ENCODE data around the gene GYS1.

DNA sequence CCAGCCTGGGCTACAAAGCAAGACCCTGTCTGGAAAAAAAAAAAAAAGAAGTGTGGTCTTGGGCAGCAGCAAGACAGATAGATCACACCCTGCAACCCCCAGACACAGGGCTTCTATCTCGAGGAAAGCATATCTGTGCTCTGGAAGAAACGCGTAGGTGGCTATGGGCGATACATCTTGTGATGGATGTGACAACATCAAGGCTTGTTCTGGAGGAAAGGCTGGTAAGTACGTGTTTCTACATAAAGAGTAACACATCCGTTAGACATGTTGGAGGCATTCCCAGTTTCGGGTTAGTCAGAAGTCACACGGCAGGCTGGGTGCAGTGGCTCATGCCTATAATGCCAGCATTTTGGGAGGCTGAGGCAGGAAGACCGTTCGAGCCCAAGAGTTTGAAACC, 66.2 kb downstream of the GYS1 start:
- no peak for TF ChIP-seq POLR2AphosphoS5 (IDR thresholded peaks at IDR 0.05)
- TF ChIP-seq CTCF (IDR thresholded peaks at IDR 0.05), result no peak
- no peak for TF ChIP-seq POLR2A (IDR thresholded peaks at IDR 0.05)

Measured in suprapubic skin (tissue), 4 donors.